ENCODE measurements around the gene ODAD4.
A peak's percentile ranks its signal among the peaks of the same experiment; 100 is the strongest.

Gene ODAD4

GRCh38 chr17:41957869-41958439 lies 27.5 kb downstream of the ODAD4 start:
- Histone ChIP-seq H3K4me1 (ENCODE audit: control insufficient read depth, insufficient read depth, low read length) (peaks cover 14% of the 10 kb centered on the region), H3K9me3 (ENCODE audit: control insufficient read depth, low read length) (no peaks in the 10 kb centered on the region), H3K36me3 (ENCODE audit: control insufficient read depth, insufficient read depth, low read length) (no peaks in the 10 kb centered on the region), H3K27ac (ENCODE audit: insufficient read depth, low read depth, low read length, poor library complexity, severe bottlenecking) (no peak overlapping the region), H3K4me3 (ENCODE audit: insufficient read depth, low read depth, low read length) (no peak overlapping the region), H3K27me3 (ENCODE audit: control insufficient read depth, insufficient read depth, low read length, poor library complexity, severe bottlenecking) (no peaks in the 10 kb centered on the region)
- 87 to 94% methylated on average over 6 of the region's 6 CpGs for WGBS, 2 experiments

- 55 to 57% methylated on average over 2 of the region's 2 CpGs for WGBS, 2 experiments
- no peak overlapping the region for H3K27ac ChIP-seq (ENCODE audit: insufficient read depth, low read depth, low read length, poor library complexity, severe bottlenecking)
- H3K36me3 ChIP-seq (ENCODE audit: control insufficient read depth, insufficient read depth, low read length) = no peaks in the 10 kb centered on the region
- H3K4me1 ChIP-seq (ENCODE audit: control insufficient read depth, insufficient read depth, low read length) = peaks cover 14% of the 10 kb centered on the region
- H3K9me3 ChIP-seq (ENCODE audit: control insufficient read depth, low read length) = no peaks in the 10 kb centered on the region
- no peak overlapping the region for H3K4me3 ChIP-seq (ENCODE audit: insufficient read depth, low read depth, low read length)
- no peaks in the 10 kb centered on the region for H3K27me3 ChIP-seq (ENCODE audit: control insufficient read depth, insufficient read depth, low read length, poor library complexity, severe bottlenecking)
These were observed 28.6 kb downstream of the ODAD4 start for GRCh38 chr17:41959030-41959335.

- Histone ChIP-seq H3K27ac (ENCODE audit: insufficient read depth, low read depth, low read length, poor library complexity, severe bottlenecking) (no peak overlapping the region), H3K27me3 (ENCODE audit: control insufficient read depth, insufficient read depth, low read length, poor library complexity, severe bottlenecking) (no peaks in the 10 kb centered on the region), H3K4me3 (ENCODE audit: insufficient read depth, low read depth, low read length) (no peak overlapping the region), H3K36me3 (ENCODE audit: control insufficient read depth, insufficient read depth, low read length) (no peaks in the 10 kb centered on the region), H3K9me3 (ENCODE audit: control insufficient read depth, low read length) (no peaks in the 10 kb centered on the region), H3K4me1 (ENCODE audit: control insufficient read depth, insufficient read depth, low read length) (peaks cover 14% of the 10 kb centered on the region)
- WGBS, 2 experiments = 51 to 60% methylated on average over 17 of the region's 17 CpGs
These were observed 29.1 kb downstream of the ODAD4 start for GRCh38 chr17:41959336-41960095.

GRCh38 chr17:41962111-41962510 lies 31.7 kb downstream of the ODAD4 start:
- H3K36me3 ChIP-seq (ENCODE audit: control insufficient read depth, insufficient read depth, low read length) = no peaks in the 10 kb centered on the region
- H3K27ac ChIP-seq (ENCODE audit: insufficient read depth, low read depth, low read length, poor library complexity, severe bottlenecking) = no peak overlapping the region
- H3K4me3 ChIP-seq (ENCODE audit: insufficient read depth, low read depth, low read length) = no peak overlapping the region
- H3K9me3 ChIP-seq (ENCODE audit: control insufficient read depth, low read length) = no peaks in the 10 kb centered on the region
- 91 to 97% methylated on average over 5 of the region's 5 CpGs for WGBS, 2 experiments
- H3K4me1 ChIP-seq (ENCODE audit: control insufficient read depth, insufficient read depth, low read length) = peaks cover 17% of the 10 kb centered on the region
- H3K27me3 ChIP-seq (ENCODE audit: control insufficient read depth, insufficient read depth, low read length, poor library complexity, severe bottlenecking) = no peaks in the 10 kb centered on the region

- Histone ChIP-seq H3K9me3 (ENCODE audit: control insufficient read depth, low read length) (no peaks in the 10 kb centered on the region), H3K36me3 (ENCODE audit: control insufficient read depth, insufficient read depth, low read length) (peaks cover 4% of the 10 kb centered on the region), H3K27me3 (ENCODE audit: control insufficient read depth, insufficient read depth, low read length, poor library complexity, severe bottlenecking) (no peaks in the 10 kb centered on the region), H3K4me3 (ENCODE audit: insufficient read depth, low read depth, low read length) (no peak overlapping the region), H3K27ac (ENCODE audit: insufficient read depth, low read depth, low read length, poor library complexity, severe bottlenecking) (no peak overlapping the region), H3K4me1 (ENCODE audit: control insufficient read depth, insufficient read depth, low read length) (peaks cover 24% of the 10 kb centered on the region)
- 32 to 36% methylated on average over 9 of the region's 9 CpGs for WGBS, 2 experiments
These were observed 32.5 kb downstream of the ODAD4 start for GRCh38 chr17:41962768-41963434.

GRCh38 chr17:41965694-41966462 lies 35.5 kb downstream of the ODAD4 start:
- Histone ChIP-seq H3K9me3 (ENCODE audit: control insufficient read depth, low read length) (no peaks in the 10 kb centered on the region), H3K27me3 (ENCODE audit: control insufficient read depth, insufficient read depth, low read length, poor library complexity, severe bottlenecking) (no peaks in the 10 kb centered on the region), H3K27ac (ENCODE audit: insufficient read depth, low read depth, low read length, poor library complexity, severe bottlenecking) (peak overlapping the region; percentile 27), H3K36me3 (ENCODE audit: control insufficient read depth, insufficient read depth, low read length) (peaks cover 13% of the 10 kb centered on the region), H3K4me1 (ENCODE audit: control insufficient read depth, insufficient read depth, low read length) (peaks cover 11% of the 10 kb centered on the region), H3K4me3 (ENCODE audit: insufficient read depth, low read depth, low read length) (peak overlapping the region; percentile 91)
- WGBS, 2 experiments = 7 to 11% methylated on average over 18 of the region's 18 CpGs

GRCh38 chr17:41966463-41967140 lies 36.2 kb downstream of the ODAD4 start, which contains the start of gene CNP:
CNP (plus strand) TSS chr17:41966795; CDS start chr17:41966885, 90 bp downstream.
- Histone ChIP-seq H3K27me3 (ENCODE audit: control insufficient read depth, insufficient read depth, low read length, poor library complexity, severe bottlenecking) (no peaks in the 10 kb centered on the region), H3K9me3 (ENCODE audit: control insufficient read depth, low read length) (no peaks in the 10 kb centered on the region), H3K27ac (ENCODE audit: insufficient read depth, low read depth, low read length, poor library complexity, severe bottlenecking) (peak within 1 kb of the TSS; percentile 62), H3K4me3 (ENCODE audit: insufficient read depth, low read depth, low read length) (peak within 1 kb of the TSS; percentile 91), H3K36me3 (ENCODE audit: control insufficient read depth, insufficient read depth, low read length) (peaks cover 15% of the 10 kb centered on the region), H3K4me1 (ENCODE audit: control insufficient read depth, insufficient read depth, low read length) (peaks cover 11% of the 10 kb centered on the region)
- WGBS, 2 experiments = 0% methylated on average over 71 of the region's 71 CpGs

- Histone ChIP-seq H3K27me3 (ENCODE audit: control insufficient read depth, insufficient read depth, low read length, poor library complexity, severe bottlenecking) (no peaks in the 10 kb centered on the region), H3K4me1 (ENCODE audit: control insufficient read depth, insufficient read depth, low read length) (peaks cover 11% of the 10 kb centered on the region), H3K36me3 (ENCODE audit: control insufficient read depth, insufficient read depth, low read length) (peaks cover 22% of the 10 kb centered on the region), H3K27ac (ENCODE audit: insufficient read depth, low read depth, low read length, poor library complexity, severe bottlenecking) (peak overlapping the region; percentile 62), H3K4me3 (ENCODE audit: insufficient read depth, low read depth, low read length) (peak overlapping the region; percentile 91), H3K9me3 (ENCODE audit: control insufficient read depth, low read length) (no peaks in the 10 kb centered on the region)
- 30 to 31% methylated on average over 39 of the region's 39 CpGs for WGBS, 2 experiments
These were observed 36.9 kb downstream of the ODAD4 start for GRCh38 chr17:41967141-41967920.

GRCh38 chr17:41967921-41968578 lies 37.6 kb downstream of the ODAD4 start:
- WGBS, 2 experiments = 95% methylated on average over 37 of the region's 37 CpGs
- Histone ChIP-seq H3K4me3 (ENCODE audit: insufficient read depth, low read depth, low read length) (peak overlapping the region; percentile 91), H3K27ac (ENCODE audit: insufficient read depth, low read depth, low read length, poor library complexity, severe bottlenecking) (no peak overlapping the region), H3K36me3 (ENCODE audit: control insufficient read depth, insufficient read depth, low read length) (peaks cover 29% of the 10 kb centered on the region), H3K4me1 (ENCODE audit: control insufficient read depth, insufficient read depth, low read length) (peaks cover 11% of the 10 kb centered on the region), H3K9me3 (ENCODE audit: control insufficient read depth, low read length) (no peaks in the 10 kb centered on the region), H3K27me3 (ENCODE audit: control insufficient read depth, insufficient read depth, low read length, poor library complexity, severe bottlenecking) (no peaks in the 10 kb centered on the region)

Data from ectodermal cell (in vitro differentiated cells).